OCI-LY1 (cell line): Measurements from ENCODE around the gene RAB6B.

Experiments
- H2AFZ ChIP-seq: fragments of 200-600 bp; sonication (generic), shearing (Covaris generic); 2 replicates; pipeline ENCODE4 v1.6.0; 2014; ENCODE audit warnings: antibody characterized with exemption, mild to moderate bottlenecking, low read length
- H3F3A ChIP-seq: fragments of 200-600 bp; sonication (generic), shearing (Covaris generic); 2 replicates; pipeline ENCODE4 v1.6.0; 2014; ENCODE audit warnings: mild to moderate bottlenecking, antibody characterized with exemption, low read length, moderate library complexity; ENCODE audit not compliant: insufficient read depth
- H3K27ac ChIP-seq: fragments of 200-600 bp; sonication (generic); 2 replicates; pipeline ENCODE4 v1.5.1; 2014; ENCODE audit warnings: low read length, mixed run types, mild to moderate bottlenecking, low read depth; ENCODE audit not compliant: poor library complexity, severe bottlenecking
- H3K27me3 ChIP-seq: fragments of 200-600 bp; sonication (generic); 2 replicates; pipeline ENCODE4 v1.6.0; 2014; ENCODE audit warnings: antibody characterized with exemption, mild to moderate bottlenecking, low read length, moderate library complexity; ENCODE audit not compliant: insufficient read depth
- H3K36me3 ChIP-seq: fragments of 200-600 bp; sonication (generic); 2 replicates; pipeline ENCODE4 v1.6.1; 2014; ENCODE audit warnings: mild to moderate bottlenecking, antibody characterized with exemption, low read length, moderate library complexity, mixed read lengths; ENCODE audit not compliant: insufficient read depth
- H3K4me1 ChIP-seq: fragments of 200-600 bp; sonication (generic); 2 replicates; pipeline ENCODE4 v1.5.1; 2014; ENCODE audit warnings: mild to moderate bottlenecking, low read length, moderate library complexity; ENCODE audit not compliant: insufficient read depth, severe bottlenecking
- H3K4me2 ChIP-seq: fragments of 200-600 bp; sonication (generic), shearing (Covaris generic); 2 replicates; pipeline ENCODE4 v1.6.1; 2014; ENCODE audit warnings: low read length
- H3K4me3 ChIP-seq: fragments of 200-600 bp; sonication (generic); 2 replicates; pipeline ENCODE4 v1.5.1; 2014; ENCODE audit warnings: low read length, low read depth, mild to moderate bottlenecking, mixed read lengths; ENCODE audit not compliant: poor library complexity, severe bottlenecking
- H3K79me2 ChIP-seq: fragments of 200-600 bp; shearing (Covaris generic); 2 replicates; pipeline ENCODE4 v1.6.1; 2016; ENCODE audit warnings: mixed run types, low read length, mixed read lengths; ENCODE audit not compliant: insufficient read depth
- H3K9ac ChIP-seq: fragments of 200-600 bp; sonication (generic), shearing (Covaris generic); 2 replicates; pipeline ENCODE4 v1.6.1; 2014; ENCODE audit warnings: mild to moderate bottlenecking, low read length, mixed read lengths
- H3K9me2 ChIP-seq: fragments of 200-600 bp; sonication (generic), shearing (Covaris generic); 2 replicates; pipeline ENCODE4 v1.6.1; 2014; ENCODE audit warnings: low read depth, mild to moderate bottlenecking, low read length, mixed read lengths
- H3K9me3 ChIP-seq: fragments of 200-600 bp; shearing (Covaris generic); 2 replicates; pipeline ENCODE4 v1.6.1; 2014; ENCODE audit warnings: low read length, mixed read lengths
- H4K20me1 ChIP-seq: fragments of 200-600 bp; sonication (generic), shearing (Covaris generic); 2 replicates; pipeline ENCODE4 v1.6.0; 2016; ENCODE audit warnings: mild to moderate bottlenecking, low read length; ENCODE audit not compliant: insufficient read depth
- EZH2 ChIP-seq: fragments of 200-600 bp; sonication (generic), shearing (Covaris generic); IDR thresholded peaks from 2 replicates; pipeline ENCODE4 v1.8.0; 2017; ENCODE audit warnings: borderline replicate concordance, mixed run types, mild to moderate bottlenecking, antibody characterized with exemption, low read length, moderate library complexity, mixed read lengths
- TF ChIP-seq, protein P1 (sequence below): fragments of 200-600 bp; sonication (generic), shearing (Covaris generic); IDR thresholded peaks from 2 replicates; pipeline ENCODE4 v1.5.1; 2017; ENCODE audit warnings: mild to moderate bottlenecking, antibody characterized with exemption, low read length, moderate library complexity, mixed read lengths

RAB6B gene

DNA sequence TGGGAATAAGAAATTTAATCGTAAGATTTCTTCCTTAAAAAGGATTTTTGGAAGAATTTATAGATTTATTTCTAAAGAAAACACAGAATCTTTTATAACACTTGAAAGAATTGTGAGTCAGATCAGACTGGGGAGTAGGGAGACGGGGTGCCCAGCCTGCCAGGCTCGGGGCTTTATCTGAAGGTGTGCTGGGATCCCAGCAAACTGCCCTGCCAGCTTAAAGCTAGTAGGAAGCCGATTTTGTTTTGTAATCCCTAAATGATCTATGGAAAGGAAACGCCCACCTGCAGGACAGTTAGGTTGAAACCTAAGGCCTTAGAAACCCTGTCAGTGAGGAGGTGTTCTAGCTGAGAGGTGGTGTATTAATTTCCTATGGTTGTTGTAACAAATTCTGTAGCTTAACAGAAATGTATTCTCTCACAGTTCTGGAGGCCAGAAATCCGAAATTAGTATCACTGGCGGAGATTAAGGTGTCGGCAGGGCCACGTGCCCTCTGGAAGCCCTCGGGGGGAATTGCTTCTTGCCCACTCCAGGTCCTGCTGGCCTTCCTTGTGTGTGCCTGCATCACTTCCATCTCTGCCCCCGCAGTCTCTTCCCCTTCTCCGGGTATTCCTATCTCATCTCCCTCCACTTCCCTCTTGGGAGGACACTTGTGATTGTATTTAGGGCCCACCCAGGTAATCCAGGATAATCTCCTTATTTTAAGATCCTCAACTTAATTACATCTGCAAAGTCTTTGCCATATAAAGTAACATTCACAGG is 19.3 kb upstream of the RAB6B start:
- Histone ChIP-seq H4K20me1 (no peaks in the 10 kb centered on the region), H3K4me2 (no peak overlapping the region), H3K79me2 (no peaks in the 10 kb centered on the region), H2AFZ (no peak overlapping the region), H3K27ac (no peak overlapping the region), H3K27me3 (peaks cover 9% of the 10 kb centered on the region; the same call in 1 of the 2 replicates), H3K4me3 (no peak overlapping the region), H3K4me1 (no peaks in the 10 kb centered on the region), H3K9me3 (no peaks in the 10 kb centered on the region), H3K9ac (no peak overlapping the region), H3F3A (no peaks in the 10 kb centered on the region), H3K36me3 (no peaks in the 10 kb centered on the region), H3K9me2 (no peaks in the 10 kb centered on the region)
- TF ChIP-seq, protein P1, sequence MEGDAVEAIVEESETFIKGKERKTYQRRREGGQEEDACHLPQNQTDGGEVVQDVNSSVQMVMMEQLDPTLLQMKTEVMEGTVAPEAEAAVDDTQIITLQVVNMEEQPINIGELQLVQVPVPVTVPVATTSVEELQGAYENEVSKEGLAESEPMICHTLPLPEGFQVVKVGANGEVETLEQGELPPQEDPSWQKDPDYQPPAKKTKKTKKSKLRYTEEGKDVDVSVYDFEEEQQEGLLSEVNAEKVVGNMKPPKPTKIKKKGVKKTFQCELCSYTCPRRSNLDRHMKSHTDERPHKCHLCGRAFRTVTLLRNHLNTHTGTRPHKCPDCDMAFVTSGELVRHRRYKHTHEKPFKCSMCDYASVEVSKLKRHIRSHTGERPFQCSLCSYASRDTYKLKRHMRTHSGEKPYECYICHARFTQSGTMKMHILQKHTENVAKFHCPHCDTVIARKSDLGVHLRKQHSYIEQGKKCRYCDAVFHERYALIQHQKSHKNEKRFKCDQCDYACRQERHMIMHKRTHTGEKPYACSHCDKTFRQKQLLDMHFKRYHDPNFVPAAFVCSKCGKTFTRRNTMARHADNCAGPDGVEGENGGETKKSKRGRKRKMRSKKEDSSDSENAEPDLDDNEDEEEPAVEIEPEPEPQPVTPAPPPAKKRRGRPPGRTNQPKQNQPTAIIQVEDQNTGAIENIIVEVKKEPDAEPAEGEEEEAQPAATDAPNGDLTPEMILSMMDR, result no peak
- no peak for TF ChIP-seq EZH2

DNA sequence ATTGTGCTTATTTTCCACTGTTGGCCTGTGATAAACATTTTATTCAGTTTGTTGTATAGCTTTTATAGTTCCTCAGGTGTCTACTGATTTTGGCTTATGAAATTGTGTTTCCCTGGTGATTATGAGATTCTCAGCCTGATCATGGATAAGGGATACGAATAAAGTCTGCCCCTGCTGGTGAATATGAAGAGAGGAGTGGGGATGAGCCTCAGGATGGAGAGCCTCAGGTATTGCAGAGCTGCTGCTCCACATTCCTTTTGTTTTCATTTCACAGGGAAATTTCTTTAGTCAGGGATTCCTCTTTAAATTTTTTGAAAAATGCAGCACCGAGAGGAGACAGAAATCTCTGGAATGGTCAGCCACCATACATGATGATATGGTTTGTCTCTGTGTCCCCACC is 14.7 kb upstream of the RAB6B start:
- Histone ChIP-seq H3K27me3 (no peaks in the 10 kb centered on the region), H4K20me1 (no peaks in the 10 kb centered on the region), H3K4me1 (no peaks in the 10 kb centered on the region), H3F3A (no peaks in the 10 kb centered on the region), H3K4me3 (no peak overlapping the region), H3K36me3 (no peaks in the 10 kb centered on the region), H3K27ac (no peak overlapping the region), H3K9me3 (no peaks in the 10 kb centered on the region), H3K4me2 (no peak overlapping the region), H3K9ac (no peak overlapping the region), H3K79me2 (no peaks in the 10 kb centered on the region), H3K9me2 (no peaks in the 10 kb centered on the region), H2AFZ (no peak overlapping the region)
- TF ChIP-seq, protein P1, result peak; percentile 12; the same call in 1 of the 2 replicates
- TF ChIP-seq EZH2, result no peak

DNA sequence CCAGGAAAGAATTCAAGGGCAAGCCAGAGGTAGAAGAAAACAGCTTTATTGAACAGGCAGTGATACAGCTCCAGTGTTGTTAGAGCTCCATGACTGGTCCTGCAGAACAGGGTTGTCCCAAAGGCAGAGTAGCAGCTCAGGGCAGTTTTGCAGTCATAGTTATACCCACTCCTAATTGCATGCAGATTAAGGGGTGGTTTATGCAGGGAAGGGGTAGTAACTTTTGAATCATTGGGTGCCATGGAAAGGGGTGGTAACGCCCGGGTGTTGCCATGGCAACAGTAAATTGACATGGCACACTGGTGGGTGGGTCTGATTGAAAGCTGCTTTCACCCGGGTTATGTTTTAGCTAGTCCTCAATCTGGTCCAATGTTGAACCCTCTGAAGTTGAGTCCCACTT is 9.7 kb upstream of the RAB6B start:
- Histone ChIP-seq H3K79me2 (no peaks in the 10 kb centered on the region), H3K4me1 (no peaks in the 10 kb centered on the region), H3K36me3 (no peaks in the 10 kb centered on the region), H3K27ac (no peak overlapping the region), H2AFZ (no peak overlapping the region), H3K27me3 (no peaks in the 10 kb centered on the region), H3K9me2 (no peaks in the 10 kb centered on the region), H3K9ac (no peak overlapping the region), H3F3A (no peaks in the 10 kb centered on the region), H4K20me1 (no peaks in the 10 kb centered on the region), H3K9me3 (peaks cover 6% of the 10 kb centered on the region; the same call in 1 of the 2 replicates), H3K4me3 (no peak overlapping the region), H3K4me2 (no peak overlapping the region)
- TF ChIP-seq EZH2, result no peak
- TF ChIP-seq, protein P1, result no peak
